ENCODE measurements around the gene ETV3.

The ETV3 gene

GRCh38 chr1:157141212-157141855 lies 3.1 kb upstream of the ETV3 start:
- TF ChIP-seq POLR2AphosphoS5 (IDR thresholded peaks at IDR 0.05; ENCODE audit: low read depth, low read length) (no peak), REST (IDR thresholded peaks at IDR 0.05; ENCODE audit: insufficient read depth in 1 of 2, low read depth in 2 of 2, low read length in 2 of 2) (no peak), FOXP2 (optimal IDR thresholded peaks at IDR 0.05; ENCODE audit: borderline replicate concordance, extremely low read depth, extremely low read length, insufficient read depth) (no peak), TAF1 (IDR thresholded peaks at IDR 0.05; ENCODE audit: borderline replicate concordance, insufficient read depth, low read length) (no peak), SIN3A (IDR thresholded peaks at IDR 0.05; ENCODE audit: borderline replicate concordance, insufficient read depth, low read length) (no peak)

GRCh38 chr1:157140063-157140588 lies 1.9 kb upstream of the ETV3 start:
- TF ChIP-seq FOXP2 (optimal IDR thresholded peaks at IDR 0.05; ENCODE audit: borderline replicate concordance, extremely low read depth, extremely low read length, insufficient read depth) (no peak), REST (IDR thresholded peaks at IDR 0.05; ENCODE audit: insufficient read depth in 1 of 2, low read depth in 2 of 2, low read length in 2 of 2) (no peak), TAF1 (IDR thresholded peaks at IDR 0.05; ENCODE audit: borderline replicate concordance, insufficient read depth, low read length) (no peak), SIN3A (IDR thresholded peaks at IDR 0.05; ENCODE audit: borderline replicate concordance, insufficient read depth, low read length) (no peak), POLR2AphosphoS5 (IDR thresholded peaks at IDR 0.05; ENCODE audit: low read depth, low read length) (no peak)

- TF ChIP-seq POLR2AphosphoS5 (IDR thresholded peaks at IDR 0.05; ENCODE audit: low read depth, low read length) (no peak), FOXP2 (optimal IDR thresholded peaks at IDR 0.05; ENCODE audit: borderline replicate concordance, extremely low read depth, extremely low read length, insufficient read depth) (no peak), REST (IDR thresholded peaks at IDR 0.05; ENCODE audit: insufficient read depth in 1 of 2, low read depth in 2 of 2, low read length in 2 of 2) (no peak), TAF1 (IDR thresholded peaks at IDR 0.05; ENCODE audit: borderline replicate concordance, insufficient read depth, low read length) (no peak), SIN3A (IDR thresholded peaks at IDR 0.05; ENCODE audit: borderline replicate concordance, insufficient read depth, low read length) (no peak)
Measured at GRCh38 chr1:157139052-157139715, 989 bp upstream of the ETV3 start.

- TF ChIP-seq SIN3A (IDR thresholded peaks at IDR 0.05; ENCODE audit: borderline replicate concordance, insufficient read depth, low read length) (0 out of 2 replicates have a peak, but pooled peaks have one; percentile 34), TAF1 (IDR thresholded peaks at IDR 0.05; ENCODE audit: borderline replicate concordance, insufficient read depth, low read length) (peak; percentile 30; the same call in 1 of the 2 replicates), REST (IDR thresholded peaks at IDR 0.05; ENCODE audit: insufficient read depth in 1 of 2, low read depth in 2 of 2, low read length in 2 of 2) (no peak)
Measured at GRCh38 chr1:157137408-157138219, 581 bp downstream of the ETV3 start.
